ENCODE data around the gene PLCH1.

GRCh38 chr3:155704771-155705559 is 39.9 kb downstream of the PLCH1 start:
- TF ChIP-seq TCF4 (CRISPR knock-in tag; IDR thresholded peaks at IDR 0.05; ENCODE audit: borderline replicate concordance) = no peak
- no peak for TF ChIP-seq ZFP3 (CRISPR knock-in tag; IDR thresholded peaks at IDR 0.05)
- no peak for TF ChIP-seq RARB (CRISPR knock-in tag; IDR thresholded peaks at IDR 0.05)
- TF ChIP-seq CSDC2 (CRISPR knock-in tag; IDR thresholded peaks at IDR 0.05) = no peak
- no peak for TF ChIP-seq PPARA (CRISPR knock-in tag; IDR thresholded peaks at IDR 0.05; ENCODE audit: borderline replicate concordance)
- TF ChIP-seq CREB5 (CRISPR knock-in tag; IDR thresholded peaks at IDR 0.05; ENCODE audit: low read depth) = no peak
- no peak for TF ChIP-seq ZFP30 (CRISPR knock-in tag; IDR thresholded peaks at IDR 0.05)
- no peak for TF ChIP-seq PATZ1 (CRISPR knock-in tag; IDR thresholded peaks at IDR 0.05; ENCODE audit: borderline replicate concordance)
- no peak for TF ChIP-seq CSRNP3 (CRISPR knock-in tag; IDR thresholded peaks at IDR 0.05)
- no peak for TF ChIP-seq TOX (CRISPR knock-in tag; IDR thresholded peaks at IDR 0.05; ENCODE audit: borderline replicate concordance)
